ENCODE data around the gene ZNF805. TPM values are rescaled to one million over a fixed set of nuclear protein-coding genes. Genes with fewer than 3 reads are reported as not detected.

Gene ZNF805
- total and polyA plus RNA-seq, 2 of the 4 experiments (the other 2 are of a cell fraction), result 3.0 to 32.3 TPM

DNA sequence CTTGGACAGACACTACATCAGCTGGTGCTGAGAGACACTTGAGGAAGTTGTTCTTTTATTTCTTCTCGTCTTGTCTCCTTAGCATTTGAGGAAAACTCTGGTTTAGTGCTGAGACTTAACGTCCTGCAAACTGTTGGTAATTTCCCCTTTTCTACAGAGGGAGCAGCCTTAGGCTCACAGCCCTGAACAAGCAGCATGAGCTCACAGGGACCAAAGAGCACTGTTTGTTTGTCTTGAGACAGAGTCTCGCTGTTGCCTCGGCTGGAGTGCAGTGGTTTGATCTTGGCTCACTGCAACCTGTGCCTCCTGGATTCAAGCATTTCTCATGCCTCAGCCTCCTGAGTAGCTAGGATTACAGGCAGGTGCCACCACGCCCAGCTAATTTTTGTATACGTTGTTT, 5.5 kb downstream of the ZNF805 start:
- peaks cover 48 to 74% of the 10 kb centered on the region in 2 experiments for H3K79me1 ChIP-seq (ENCODE audit: low read depth in 1 of 2, low read length in 2 of 2)

More for the DNA sequence above, 5.5 kb downstream of the ZNF805 start:
- no TSS peak for BruUV-seq (replicated peaks)
- no peak overlapping the region for H2AK9ac ChIP-seq (replicated peaks; ENCODE audit: low read depth, low read length, poor library complexity)
- H3K56ac ChIP-seq (ENCODE audit: extremely low read depth, insufficient read depth, low read length), result no peak overlapping the region
- H3K27ac ChIP-seq (ENCODE audit: insufficient read depth, low read length), result no peak overlapping the region
- no peak overlapping the region for H4K8ac ChIP-seq (ENCODE audit: low read depth in 2 of 2, low read length in 2 of 2)
- peaks cover 49% of the 10 kb centered on the region for H3K36me3 ChIP-seq (ENCODE audit: control insufficient read depth, insufficient read depth, low read length)
- H3K4me2 ChIP-seq (ENCODE audit: low read depth, low read length), result no peak overlapping the region
- ChIA-PET POLR2A (ENCODE audit: unreplicated experiment) (no interaction called here), CTCF (no interaction called here)
- H2BK5ac ChIP-seq (ENCODE audit: low read depth, low read length, poor library complexity, severe bottlenecking), result no peak overlapping the region
- no peak overlapping the region for H3K9ac ChIP-seq (ENCODE audit: low read depth, low read length)
- ATAC-seq (ENCODE audit: low read depth) (no peak), DNase-seq (no peak)
- TF ChIP-seq, protein P1, sequence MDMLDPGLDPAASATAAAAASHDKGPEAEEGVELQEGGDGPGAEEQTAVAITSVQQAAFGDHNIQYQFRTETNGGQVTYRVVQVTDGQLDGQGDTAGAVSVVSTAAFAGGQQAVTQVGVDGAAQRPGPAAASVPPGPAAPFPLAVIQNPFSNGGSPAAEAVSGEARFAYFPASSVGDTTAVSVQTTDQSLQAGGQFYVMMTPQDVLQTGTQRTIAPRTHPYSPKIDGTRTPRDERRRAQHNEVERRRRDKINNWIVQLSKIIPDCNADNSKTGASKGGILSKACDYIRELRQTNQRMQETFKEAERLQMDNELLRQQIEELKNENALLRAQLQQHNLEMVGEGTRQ (IDR thresholded peaks at IDR 0.05; ENCODE audit: low read depth, low read length), result no peak
- TF ChIP-seq RFX5 (IDR thresholded peaks at IDR 0.05; ENCODE audit: low read depth, low read length) (no peak), MXI1 (IDR thresholded peaks at IDR 0.05; ENCODE audit: borderline replicate concordance, low read depth, low read length) (no peak), RCOR1 (IDR thresholded peaks at IDR 0.05; ENCODE audit: insufficient replicate concordance, low read length) (no peak), CHD1 (IDR thresholded peaks at IDR 0.05; ENCODE audit: low read depth, low read length) (no peak), BHLHE40 (IDR thresholded peaks at IDR 0.05; ENCODE audit: low read depth, low read length) (no peak), MAZ (IDR thresholded peaks at IDR 0.05; ENCODE audit: borderline replicate concordance, low read depth, low read length) (no peak), FOS (IDR thresholded peaks at IDR 0.05; ENCODE audit: low read depth, low read length) (no peak), NFE2L2 (IDR thresholded peaks at IDR 0.05; ENCODE audit: low read depth, low read length) (no peak), POLR2A (IDR thresholded peaks at IDR 0.05; ENCODE audit: low read depth, low read length) (no peak), RAD21 (IDR thresholded peaks at IDR 0.05; ENCODE audit: low read length) (no peak), MAFK (IDR thresholded peaks at IDR 0.05; ENCODE audit: low read depth, low read length) (no peak)
- TF ChIP-seq, protein P2, sequence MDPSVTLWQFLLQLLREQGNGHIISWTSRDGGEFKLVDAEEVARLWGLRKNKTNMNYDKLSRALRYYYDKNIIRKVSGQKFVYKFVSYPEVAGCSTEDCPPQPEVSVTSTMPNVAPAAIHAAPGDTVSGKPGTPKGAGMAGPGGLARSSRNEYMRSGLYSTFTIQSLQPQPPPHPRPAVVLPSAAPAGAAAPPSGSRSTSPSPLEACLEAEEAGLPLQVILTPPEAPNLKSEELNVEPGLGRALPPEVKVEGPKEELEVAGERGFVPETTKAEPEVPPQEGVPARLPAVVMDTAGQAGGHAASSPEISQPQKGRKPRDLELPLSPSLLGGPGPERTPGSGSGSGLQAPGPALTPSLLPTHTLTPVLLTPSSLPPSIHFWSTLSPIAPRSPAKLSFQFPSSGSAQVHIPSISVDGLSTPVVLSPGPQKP (IDR thresholded peaks at IDR 0.05; ENCODE audit: borderline replicate concordance, low read depth, low read length), result no peak
- TF ChIP-seq, protein P3, sequence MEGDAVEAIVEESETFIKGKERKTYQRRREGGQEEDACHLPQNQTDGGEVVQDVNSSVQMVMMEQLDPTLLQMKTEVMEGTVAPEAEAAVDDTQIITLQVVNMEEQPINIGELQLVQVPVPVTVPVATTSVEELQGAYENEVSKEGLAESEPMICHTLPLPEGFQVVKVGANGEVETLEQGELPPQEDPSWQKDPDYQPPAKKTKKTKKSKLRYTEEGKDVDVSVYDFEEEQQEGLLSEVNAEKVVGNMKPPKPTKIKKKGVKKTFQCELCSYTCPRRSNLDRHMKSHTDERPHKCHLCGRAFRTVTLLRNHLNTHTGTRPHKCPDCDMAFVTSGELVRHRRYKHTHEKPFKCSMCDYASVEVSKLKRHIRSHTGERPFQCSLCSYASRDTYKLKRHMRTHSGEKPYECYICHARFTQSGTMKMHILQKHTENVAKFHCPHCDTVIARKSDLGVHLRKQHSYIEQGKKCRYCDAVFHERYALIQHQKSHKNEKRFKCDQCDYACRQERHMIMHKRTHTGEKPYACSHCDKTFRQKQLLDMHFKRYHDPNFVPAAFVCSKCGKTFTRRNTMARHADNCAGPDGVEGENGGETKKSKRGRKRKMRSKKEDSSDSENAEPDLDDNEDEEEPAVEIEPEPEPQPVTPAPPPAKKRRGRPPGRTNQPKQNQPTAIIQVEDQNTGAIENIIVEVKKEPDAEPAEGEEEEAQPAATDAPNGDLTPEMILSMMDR (conservative IDR thresholded peaks at IDR 0.05; ENCODE audit: low read depth, low read length), result no peak
- H2AFZ ChIP-seq (replicated peaks; ENCODE audit: low read length, poor library complexity), result no peak overlapping the region
- 91% methylated on average over 2 of the region's 6 CpGs; no CpG with 5 or more reads in 1 of the 2 experiments for WGBS, 2 experiments (ENCODE audit: extremely low coverage in 2 of 2, insufficient read length in 1 of 2)
- H2BK15ac ChIP-seq (ENCODE audit: low read depth, low read length), result no peak overlapping the region
- peaks cover 9% of the 10 kb centered on the region for H3K4me1 ChIP-seq (ENCODE audit: control insufficient read depth, insufficient read depth, low read length)
- in situ Hi-C loops (cut with MboI; ENCODE audit: low sequenced_read_pairs) (no loop called here), intact Hi-C loops (cut with micrococcal nuclease) (no loop called here), dilution Hi-C loops (cut with HindIII; ENCODE audit: low sequenced_read_pairs, unreplicated experiment) (no loop called here)
- H3K18ac ChIP-seq (ENCODE audit: low read depth, low read length), result no peak overlapping the region
- H3K4ac ChIP-seq (ENCODE audit: low read depth, low read length), result no peak overlapping the region
- no peak overlapping the region for H4K91ac ChIP-seq (ENCODE audit: insufficient read depth, low read depth, low read length)
- H2BK20ac ChIP-seq (ENCODE audit: low read depth, low read length), result no peak overlapping the region
- H3K27me3 ChIP-seq (ENCODE audit: control insufficient read depth, insufficient read depth, low read length), result no peaks in the 10 kb centered on the region
- H3K9me1 ChIP-seq (ENCODE audit: insufficient read depth, low read length), result peaks cover 15% of the 10 kb centered on the region
- H3K4me3 ChIP-seq (ENCODE audit: insufficient read depth, low read depth, low read length), result no peak overlapping the region
- H3K23ac ChIP-seq (ENCODE audit: low read depth, low read length), result no peak overlapping the region
- H2BK120ac ChIP-seq (ENCODE audit: low read depth, low read length), result no peak overlapping the region
- no peaks in the 10 kb centered on the region for H3K9me3 ChIP-seq (ENCODE audit: control insufficient read depth, insufficient read depth, low read length)
- no peak overlapping the region for H3K14ac ChIP-seq (replicated peaks; ENCODE audit: low read depth, low read length)
- no peak overlapping the region for H2AK5ac ChIP-seq (ENCODE audit: low read depth, low read length)
- no peak overlapping the region for H4K5ac ChIP-seq (ENCODE audit: low read depth, low read length)
- peaks cover 17% of the 10 kb centered on the region; the same call in 1 of the 2 replicates for H4K20me1 ChIP-seq (ENCODE audit: insufficient read depth, low read length)
